HL-60/S4 (cell line): Measurements from ENCODE around the gene ZFP69.
"Not testable (repeated sequence)": the region's sequence is repeated elsewhere in the genome, so short reads cannot be mapped to it uniquely, and the experiment has no call there.

Experiments used
- in situ Hi-C: fragments of 300-500 bp; cut with MboI; formaldehyde crosslinking; loops from 2 replicates; pipeline ENCODE4 v1.14.3; 2022; ENCODE audit warnings: low sequenced_read_pairs

The ZFP69 gene

GRCh38 chr1:40476924-40477677, at the start of gene ZFP69:
TSS of gene ZFP69 (plus strand) at chr1:40477290. CDS start at chr1:40479362, 2,072 bp downstream.
- in situ Hi-C loops, result no loop called here

- in situ Hi-C loops, result no loop called here
These were observed 45.7 kb upstream of the ZFP69 start for GRCh38 chr1:40431385-40431784.

GRCh38 chr1:40432644-40433390, 44.3 kb upstream of the ZFP69 start:
- in situ Hi-C loops, result no loop called here

- in situ Hi-C loops, result no loop called here
These were observed 41.6 kb upstream of the ZFP69 start for GRCh38 chr1:40435471-40435870.

- in situ Hi-C loops, result no loop called here
These were observed 41.2 kb upstream of the ZFP69 start for GRCh38 chr1:40435876-40436275.

GRCh38 chr1:40438391-40439015, 38.6 kb upstream of the ZFP69 start:
- in situ Hi-C loops, result no loop called here

GRCh38 chr1:40439247-40439646, 37.8 kb upstream of the ZFP69 start:
- in situ Hi-C loops, result no loop called here

- in situ Hi-C loops, result no loop called here
These were observed 27.2 kb upstream of the ZFP69 start, which contains the start of gene ZFP69B for GRCh38 chr1:40449684-40450494. TSS of gene ZFP69B (plus strand) at chr1:40450476. CDS start at chr1:40450962, 486 bp downstream.

- in situ Hi-C loops, result no loop called here
These were observed 26.4 kb upstream of the ZFP69 start for GRCh38 chr1:40450495-40451237.

- in situ Hi-C loops, result no loop called here
These were observed 25.9 kb upstream of the ZFP69 start for GRCh38 chr1:40451238-40451585.

- in situ Hi-C loops, result no loop called here
These were observed 22.2 kb upstream of the ZFP69 start for GRCh38 chr1:40454873-40455272.

- in situ Hi-C loops, result no loop called here
These were observed 14.0 kb upstream of the ZFP69 start for GRCh38 chr1:40462956-40463590.

GRCh38 chr1:40469327-40469726, 7.8 kb upstream of the ZFP69 start:
- in situ Hi-C loops, result no loop called here

- in situ Hi-C loops, result no loop called here
These were observed 1.8 kb upstream of the ZFP69 start for GRCh38 chr1:40475268-40475667.

GRCh38 chr1:40477678-40478053, 576 bp downstream of the ZFP69 start:
- in situ Hi-C loops, result no loop called here

GRCh38 chr1:40478276-40478675, 1.2 kb downstream of the ZFP69 start:
- in situ Hi-C loops, result no loop called here

- in situ Hi-C loops, result no loop called here
These were observed 2.1 kb downstream of the ZFP69 start for GRCh38 chr1:40479156-40479555.

- in situ Hi-C loops, result no loop called here
These were observed 18.3 kb downstream of the ZFP69 start for GRCh38 chr1:40495315-40495903.

- in situ Hi-C loops, result not testable (repeated sequence)
These were observed 25.6 kb downstream of the ZFP69 start for GRCh38 chr1:40502651-40503050.
